PC-9 (cell line): ENCODE results near the gene GATA2. TPM values are rescaled to one million over a fixed set of nuclear protein-coding genes. Genes with fewer than 3 reads are reported as not detected.

ENCODE experiments used
- BruUV-seq: library from RNA; stranded (reverse); fragments of 400-500 nt; replicated peaks from 2 replicates; lab custom pipeline; 2021; lab: Mats Ljungman, UMichigan
- CTCF ChIA-PET: fragments of 300-600 bp; sonication (Branson Sonifier 250); formaldehyde crosslinking; loops from one replicate; lab custom pipeline; 2022; ENCODE audit warnings: antibody characterized with exemption; lab: Charles Lee
- POLR2A ChIA-PET: fragments of 300-600 bp; sonication (Branson Sonifier 250); formaldehyde crosslinking; loops from one replicate; lab custom pipeline; 2022; ENCODE audit warnings: antibody characterized with exemption; ENCODE audit not compliant: unreplicated experiment; lab: Charles Lee
- DNase-seq, 2 experiments: peaks; one replicate each; pipeline versions ENCODE4 v3.0.0 to v3.0.0-alpha.2; 2015 to 2022; ENCODE audit warnings: mixed read lengths in 1 of 2
- H2AFZ ChIP-seq: fragments of 200-600 bp; sonication (generic); 2 replicates; pipeline ENCODE4 v1.8.1; 2017; ENCODE audit warnings: antibody characterized with exemption
- H3F3A ChIP-seq: fragments of 200-600 bp; sonication (generic); 2 replicates; pipeline ENCODE4 v1.8.1; 2017; ENCODE audit warnings: antibody characterized with exemption, mild to moderate bottlenecking, low read depth; ENCODE audit not compliant: insufficient read depth
- H3K27ac ChIP-seq: fragments of 200-600 bp; sonication (generic); 2 replicates; pipeline ENCODE4 v1.6.1; 2016; ENCODE audit warnings: mixed run types
- H3K27me3 ChIP-seq: fragments of 200-600 bp; sonication (generic); 2 replicates; pipeline ENCODE4 v1.6.1; 2016; ENCODE audit warnings: low read depth, mixed run types; ENCODE audit not compliant: insufficient read depth
- H3K36me3 ChIP-seq: fragments of 200-600 bp; sonication (generic); 2 replicates; pipeline ENCODE4 v1.6.1; 2016; ENCODE audit warnings: low read depth, mixed run types
- H3K4me1 ChIP-seq: fragments of 200-600 bp; sonication (generic); replicated peaks from 2 replicates; pipeline ENCODE4 v1.6.1; 2016; ENCODE audit warnings: mixed run types; ENCODE audit not compliant: insufficient read depth
- H3K4me2 ChIP-seq: fragments of 200-600 bp; sonication (generic); 2 replicates; pipeline ENCODE4 v1.6.1; 2017; ENCODE audit warnings: mixed run types
- H3K4me3 ChIP-seq: fragments of 200-600 bp; sonication (generic); 2 replicates; pipeline ENCODE4 v1.6.1; 2016; ENCODE audit warnings: mixed run types
- H3K79me2 ChIP-seq: fragments of 200-600 bp; sonication (generic); 2 replicates; pipeline ENCODE4 v1.6.1; 2017; ENCODE audit warnings: low read depth, mixed run types
- H3K9me2 ChIP-seq: fragments of 200-600 bp; sonication (generic); 2 replicates; pipeline ENCODE4 v1.8.1; 2017; ENCODE audit warnings: mild to moderate bottlenecking; ENCODE audit not compliant: insufficient read depth
- H3K9me3 ChIP-seq: fragments of 200-600 bp; sonication (generic); 2 replicates; pipeline ENCODE4 v1.8.1; 2016; ENCODE audit warnings: low read depth; ENCODE audit not compliant: insufficient read depth
- H4K20me1 ChIP-seq: fragments of 200-600 bp; sonication (generic); 2 replicates; pipeline ENCODE4 v1.8.1; 2017; ENCODE audit not compliant: insufficient read depth
- CTCF ChIP-seq: fragments of 200-600 bp; sonication (generic); conservative IDR thresholded peaks from 2 replicates; pipeline ENCODE4 v1.6.1; 2017; ENCODE audit warnings: mixed run types, antibody characterized with exemption, mild to moderate bottlenecking, moderate library complexity
- EZH2 ChIP-seq: fragments of 200-600 bp; sonication (generic); IDR thresholded peaks from 2 replicates; pipeline ENCODE4 v1.8.0; 2017; ENCODE audit warnings: antibody characterized with exemption, low read depth
- intact Hi-C: fragments of 100-400 bp; cut with micrococcal nuclease; formaldehyde crosslinking; loops from one replicate; pipeline ENCODE4 v1.10.0; 2022; ENCODE audit not compliant: unreplicated experiment
- total RNA-seq: library from RNA; stranded (reverse); gene quantifications from 2 replicates; pipeline ENCODE4 v1.2.3, GENCODE V29; 2021

The GATA2 gene
- total RNA-seq, 1 experiment from 2014 or later, result 29.0 TPM

DNA sequence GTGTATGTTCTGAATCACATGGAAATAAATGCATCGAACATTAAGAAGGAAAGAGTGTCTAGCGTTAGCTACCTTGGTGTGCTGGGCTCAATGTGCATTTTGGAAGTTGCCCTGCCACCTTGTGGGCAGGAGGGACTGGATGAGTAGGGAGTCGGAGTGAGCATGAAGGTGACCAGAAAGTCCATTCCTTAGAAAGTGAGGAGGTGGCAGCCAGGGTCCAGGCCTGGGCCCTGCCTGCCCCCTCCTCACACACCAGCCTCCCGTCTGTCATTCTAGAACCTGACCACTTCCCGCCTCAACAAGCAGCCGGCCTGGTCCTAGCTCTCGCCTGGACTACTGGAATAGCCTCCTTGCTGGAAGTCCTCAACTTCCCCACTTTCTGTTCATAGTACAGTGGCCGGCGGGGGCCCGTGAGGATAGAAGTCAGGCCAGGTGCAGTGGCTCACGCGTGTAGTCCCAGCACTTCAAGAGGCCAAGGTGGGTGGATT is 10.2 kb upstream of the GATA2 start:
- H3K36me3 ChIP-seq, result 0 out of 2 replicates have a peak, but pooled peaks cover 3% of the 10 kb centered on the region
- H3K27ac ChIP-seq, result no peak overlapping the region
- H2AFZ ChIP-seq, result no peak overlapping the region
- peaks cover 19% of the 10 kb centered on the region for H3K4me1 ChIP-seq
- H3F3A ChIP-seq, result peaks cover 7% of the 10 kb centered on the region; the same call in 1 of the 2 replicates
- intact Hi-C loops, result no loop called here
- H3K4me3 ChIP-seq, result no peak overlapping the region
- H3K9me2 ChIP-seq, result no peaks in the 10 kb centered on the region
- no peaks in the 10 kb centered on the region for H3K27me3 ChIP-seq
- CTCF ChIA-PET, result no interaction called here
- H4K20me1 ChIP-seq, result no peaks in the 10 kb centered on the region
- POLR2A ChIA-PET, result interaction anchor here (0.7 kb wide), 2 partner anchors 51 to 340 kb away, joined by 5 to 8 read pairs; no protein-coding TSS in a partner anchor
- no peak for TF ChIP-seq EZH2
- TF ChIP-seq CTCF, result 0 out of 2 replicates have a peak, but pooled peaks have one; percentile 29
- DNase-seq, result no peak
- no peak overlapping the region for H3K4me2 ChIP-seq
- no peaks in the 10 kb centered on the region for H3K79me2 ChIP-seq
- 0 out of 2 replicates have a peak, but pooled peaks cover 3% of the 10 kb centered on the region for H3K9me3 ChIP-seq
- BruUV-seq, result no TSS peak

- Histone ChIP-seq H3K36me3 (0 out of 2 replicates have a peak, but pooled peaks cover 3% of the 10 kb centered on the region), H4K20me1 (no peaks in the 10 kb centered on the region), H3F3A (peaks cover 7% of the 10 kb centered on the region; the same call in 1 of the 2 replicates), H3K9me3 (0 out of 2 replicates have a peak, but pooled peaks cover 3% of the 10 kb centered on the region), H3K4me1 (peaks cover 19% of the 10 kb centered on the region), H3K79me2 (no peaks in the 10 kb centered on the region), H3K4me3 (no peak overlapping the region), H3K4me2 (no peak overlapping the region), H3K27me3 (no peaks in the 10 kb centered on the region), H3K27ac (no peak overlapping the region), H2AFZ (no peak overlapping the region), H3K9me2 (no peaks in the 10 kb centered on the region)
- intact Hi-C loops, result no loop called here
- CTCF ChIA-PET, result no interaction called here
- POLR2A ChIA-PET, result interaction anchor here (0.7 kb wide), 2 partner anchors 52 to 340 kb away, joined by 5 to 8 read pairs; no protein-coding TSS in a partner anchor
- no TSS peak for BruUV-seq
- no peak for DNase-seq
- no peak for TF ChIP-seq EZH2
- no peak for TF ChIP-seq CTCF
Observed at GRCh38 chr3:128502712-128503111, 9.7 kb upstream of the GATA2 start.

- 0 out of 2 replicates have a peak, but pooled peaks cover 3% of the 10 kb centered on the region for H3K36me3 ChIP-seq
- H3K4me2 ChIP-seq, result no peak overlapping the region
- H3K4me3 ChIP-seq, result no peak overlapping the region
- peaks cover 7% of the 10 kb centered on the region; the same call in 1 of the 2 replicates for H3F3A ChIP-seq
- H3K79me2 ChIP-seq, result no peaks in the 10 kb centered on the region
- no peak overlapping the region for H3K27ac ChIP-seq
- POLR2A ChIA-PET, result no interaction called here
- H2AFZ ChIP-seq, result no peak overlapping the region
- no peak for DNase-seq
- CTCF ChIA-PET, result no interaction called here
- no peak for TF ChIP-seq EZH2
- TF ChIP-seq CTCF, result no peak
- no peaks in the 10 kb centered on the region for H4K20me1 ChIP-seq
- BruUV-seq, result no TSS peak
- intact Hi-C loops, result no loop called here
- H3K27me3 ChIP-seq, result no peaks in the 10 kb centered on the region
- H3K9me2 ChIP-seq, result no peaks in the 10 kb centered on the region
- 0 out of 2 replicates have a peak, but pooled peaks cover 3% of the 10 kb centered on the region for H3K9me3 ChIP-seq
- peaks cover 18% of the 10 kb centered on the region for H3K4me1 ChIP-seq
Observed at GRCh38 chr3:128501431-128501830, 8.4 kb upstream of the GATA2 start.
